DMS79 treated with DMSO at 0.1 percent for 48 hours (cell line): ENCODE data around the gene CFAP46.

Source experiments
- DNase-seq: peaks from one replicate; lab custom pipeline; 2025; lab: John Stamatoyannopoulos, UW

CFAP46 gene

GRCh38 chr10:132770061-132771021, 172.0 kb downstream of the CFAP46 start:
- DNase-seq, result no peak

GRCh38 chr10:132768346-132769248, 173.8 kb downstream of the CFAP46 start:
- DNase-seq, result no peak

- DNase-seq, result no peak
Observed at GRCh38 chr10:132766291-132766690, 176.1 kb downstream of the CFAP46 start.

- no peak for DNase-seq
Observed at GRCh38 chr10:132765435-132765834, 176.9 kb downstream of the CFAP46 start.

- DNase-seq, result no peak
Observed at GRCh38 chr10:132764108-132764507, 178.3 kb downstream of the CFAP46 start.

- no peak for DNase-seq
Observed at GRCh38 chr10:132763545-132763944, 178.8 kb downstream of the CFAP46 start.

- no peak for DNase-seq
Observed at GRCh38 chr10:132762267-132762666, 180.1 kb downstream of the CFAP46 start.

GRCh38 chr10:132761395-132762060, 180.8 kb downstream of the CFAP46 start:
- DNase-seq, result no peak

- no peak for DNase-seq
Observed at GRCh38 chr10:132758865-132759264, 183.5 kb downstream of the CFAP46 start.
